CD1c-positive myeloid dendritic cell (primary cell): ENCODE results near the gene PTH2.
"Not testable (repeated sequence)": the region's sequence is repeated elsewhere in the genome, so short reads cannot be mapped to it uniquely, and the experiment has no call there.

ENCODE experiments used
- DNase-seq: peaks from one replicate; pipeline ENCODE4 v3.0.0-alpha.2; 2016; ENCODE audit errors: extremely low spot score

The PTH2 gene, protein sequence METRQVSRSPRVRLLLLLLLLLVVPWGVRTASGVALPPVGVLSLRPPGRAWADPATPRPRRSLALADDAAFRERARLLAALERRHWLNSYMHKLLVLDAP

DNA sequence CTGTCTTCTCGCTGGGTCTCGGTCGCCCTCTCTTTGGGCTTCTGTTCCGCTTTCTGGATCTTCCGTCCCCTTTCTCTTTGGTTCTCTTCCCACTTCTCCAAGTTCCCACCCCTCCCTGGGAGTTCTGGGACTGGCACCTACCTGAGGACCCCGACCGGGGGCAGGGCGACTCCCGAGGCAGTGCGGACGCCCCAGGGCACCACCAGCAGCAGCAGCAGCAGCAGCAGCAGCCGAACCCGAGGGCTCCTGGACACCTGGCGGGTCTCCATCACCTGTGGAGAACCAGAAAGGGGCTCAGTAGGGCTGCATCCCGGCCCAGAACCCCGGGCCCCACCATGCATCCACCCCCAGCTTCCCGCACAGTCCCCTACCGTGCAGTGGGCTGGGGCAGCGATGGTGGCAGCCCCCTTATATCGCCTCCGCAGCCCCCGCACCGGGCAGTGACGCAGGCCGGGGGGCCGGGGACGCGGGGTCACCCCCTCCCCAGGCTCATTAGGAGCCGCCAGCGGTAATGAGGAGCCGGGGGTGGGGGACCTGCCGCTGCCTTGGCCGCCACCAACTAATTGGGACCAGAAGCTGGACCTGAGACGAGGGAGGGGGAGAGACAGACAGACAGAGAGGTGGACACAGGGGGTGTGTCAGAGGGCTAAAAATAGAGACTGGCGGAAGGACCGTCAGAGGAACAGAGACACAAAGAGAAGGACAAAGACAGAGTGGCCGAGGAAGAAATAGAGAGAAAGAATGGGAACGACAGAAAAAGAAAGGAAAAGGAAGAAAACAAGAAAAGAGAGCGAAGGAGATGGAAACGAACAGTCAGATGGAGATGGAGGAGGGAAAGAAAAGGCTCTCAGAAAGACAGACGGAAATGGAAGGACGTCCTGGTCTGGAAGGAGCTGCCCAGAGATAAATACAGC, at the start of gene PTH2:
PTH2 (minus strand) TSS at position 371 of the 914 bp plus-strand sequence; CDS start at position 269, 102 bp downstream.
- peak; percentile 21 for DNase-seq

DNA sequence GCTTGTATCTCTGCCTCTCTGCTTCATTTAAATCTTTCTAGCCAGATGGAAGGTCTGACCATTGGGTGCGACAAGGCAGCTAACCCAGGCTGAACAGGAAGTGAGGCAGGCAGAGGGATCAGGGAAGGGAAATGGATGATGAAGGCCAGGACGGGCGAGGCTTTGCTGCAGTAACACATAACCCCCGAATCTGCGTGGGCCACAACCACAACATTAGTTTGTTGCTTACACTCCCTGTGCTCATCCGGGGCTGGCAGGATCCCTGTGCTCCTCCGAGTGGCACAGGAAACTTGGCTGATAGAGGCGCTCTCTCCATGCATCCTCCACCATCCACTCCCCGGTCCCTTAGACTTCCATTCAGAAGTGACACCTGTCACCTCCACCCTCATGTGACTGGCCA, 49.7 kb upstream of the PTH2 start:
- DNase-seq: no peak

DNA sequence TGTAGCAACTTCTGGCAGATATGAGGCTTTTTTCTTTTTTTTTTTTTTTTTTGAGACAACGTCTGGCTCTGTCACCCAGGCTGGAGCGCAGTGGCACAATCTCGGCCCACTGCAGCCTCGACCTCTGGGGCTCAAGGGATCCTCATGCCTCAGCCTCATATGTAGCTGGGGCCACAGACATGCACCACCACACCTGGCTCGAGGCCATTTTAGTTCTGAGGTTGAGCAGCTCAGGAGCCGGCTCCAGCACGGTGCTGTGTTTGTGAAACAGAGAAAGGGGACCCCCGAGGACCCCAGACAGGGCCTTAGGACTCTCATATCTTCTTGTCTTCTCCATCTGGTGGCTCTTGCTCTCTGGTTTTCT, 47.4 kb upstream of the PTH2 start:
- DNase-seq: no peak

DNA sequence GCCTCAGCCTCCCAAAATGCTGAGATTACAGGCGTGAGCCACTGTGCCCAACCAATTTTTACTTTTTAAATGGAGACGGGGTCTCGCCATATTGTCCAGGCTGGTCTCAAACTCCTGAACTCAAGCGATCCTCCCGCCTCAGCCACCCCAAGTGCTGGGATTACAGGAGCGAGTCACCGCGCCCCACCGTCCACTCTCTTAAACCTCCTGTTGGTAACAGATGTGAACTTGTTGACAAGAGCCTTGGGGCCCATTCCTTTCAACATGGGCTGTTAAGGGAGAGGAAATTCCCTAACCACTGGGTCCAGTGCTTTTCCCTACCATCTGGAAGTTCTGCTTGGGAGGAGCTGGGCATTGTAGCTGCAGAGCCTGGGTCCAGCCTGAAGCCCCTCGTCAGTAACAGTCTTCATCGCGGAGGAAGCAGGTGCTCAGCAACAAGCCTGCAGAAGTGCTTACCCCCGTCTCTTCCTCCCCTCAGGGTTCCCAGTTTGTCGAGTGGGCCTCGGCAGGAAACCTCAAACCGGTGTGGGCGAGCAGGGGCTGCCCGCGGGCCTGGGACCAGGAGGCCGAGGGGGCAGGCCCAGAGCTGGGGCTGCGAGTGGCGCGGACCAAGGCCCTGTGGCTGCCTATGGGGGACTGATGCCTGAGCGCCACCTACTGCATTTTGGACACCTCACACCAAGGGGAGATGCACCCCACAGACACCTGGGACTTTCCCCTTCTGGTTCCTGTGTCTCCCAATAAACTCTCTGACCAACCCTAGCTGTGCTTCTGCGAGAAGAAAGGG, 46.8 kb upstream of the PTH2 start:
- DNase-seq: peak; percentile 66

DNA sequence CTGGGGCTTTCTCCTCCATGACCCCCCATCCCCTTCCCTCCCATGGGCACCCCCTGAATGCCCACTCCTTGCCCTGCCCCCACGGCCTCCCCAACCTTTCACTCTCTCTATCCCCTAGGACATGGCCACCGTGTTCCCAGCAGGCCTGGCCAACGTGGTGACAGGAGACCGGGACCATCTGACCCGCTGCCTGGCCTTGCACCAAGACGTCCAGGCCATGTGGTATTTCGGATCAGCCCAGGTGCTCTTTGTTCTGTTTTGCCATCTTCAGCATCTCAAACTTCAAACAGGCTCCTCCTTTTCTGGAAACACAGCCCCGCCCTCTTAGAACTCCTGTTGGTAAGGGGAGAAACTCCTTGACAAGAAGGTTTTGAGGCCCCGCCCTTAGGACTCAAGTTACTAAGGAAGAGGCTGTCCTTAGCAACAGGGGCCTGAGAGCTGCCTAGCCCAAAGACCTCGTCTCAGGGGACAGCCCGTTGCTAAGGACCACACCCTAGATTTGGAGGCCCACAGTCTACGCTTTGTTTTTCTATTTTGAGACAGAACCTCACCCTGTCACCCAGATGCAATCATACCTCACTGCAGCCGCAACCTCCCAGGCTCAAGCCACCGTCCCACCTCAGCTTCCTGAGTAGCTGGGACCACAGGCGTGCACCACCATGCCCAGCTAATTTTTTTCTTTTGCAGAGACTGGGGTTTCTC, 45.7 kb upstream of the PTH2 start:
- peak; percentile 78 for DNase-seq

DNA sequence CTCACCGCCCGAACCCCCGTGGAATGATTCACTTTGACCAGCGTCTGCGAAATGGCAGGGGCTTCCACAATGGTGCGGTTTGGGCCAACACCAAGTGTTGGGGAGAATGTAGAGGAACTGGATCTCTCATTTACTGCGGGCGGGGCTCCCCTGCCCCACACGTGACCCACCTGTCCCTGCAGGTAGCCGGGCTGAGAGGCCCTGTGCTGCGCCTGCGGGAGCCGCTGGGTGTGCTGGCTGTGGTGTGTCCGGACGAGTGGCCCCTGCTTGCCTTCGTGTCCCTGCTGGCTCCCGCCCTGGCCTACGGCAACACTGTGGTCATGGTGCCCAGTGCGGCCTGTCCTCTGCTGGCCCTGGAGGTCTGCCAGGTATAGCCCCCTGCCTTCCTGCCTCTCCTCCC, 45.0 kb upstream of the PTH2 start:
- no peak for DNase-seq

DNA sequence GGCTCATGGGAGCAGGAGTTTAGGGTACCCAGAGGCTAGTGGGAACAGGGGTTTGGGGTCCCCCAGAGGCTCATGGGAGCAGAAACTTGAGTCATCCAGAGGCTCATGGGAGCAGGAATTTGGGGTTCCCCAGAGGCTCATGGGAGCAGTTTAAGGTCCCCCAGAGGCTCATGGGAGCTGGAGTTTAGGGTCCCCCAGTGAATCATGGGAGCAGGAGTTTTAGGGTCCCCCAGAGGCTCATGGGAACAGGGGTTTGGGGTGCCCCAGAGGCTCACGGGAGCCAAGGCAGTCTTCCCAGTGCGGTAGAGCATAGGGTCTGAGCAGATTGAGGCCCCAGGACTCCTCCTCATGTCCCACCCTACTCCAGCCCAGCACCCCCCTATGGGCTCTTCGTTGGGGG, 42.1 kb upstream of the PTH2 start:
- no peak for DNase-seq

DNA sequence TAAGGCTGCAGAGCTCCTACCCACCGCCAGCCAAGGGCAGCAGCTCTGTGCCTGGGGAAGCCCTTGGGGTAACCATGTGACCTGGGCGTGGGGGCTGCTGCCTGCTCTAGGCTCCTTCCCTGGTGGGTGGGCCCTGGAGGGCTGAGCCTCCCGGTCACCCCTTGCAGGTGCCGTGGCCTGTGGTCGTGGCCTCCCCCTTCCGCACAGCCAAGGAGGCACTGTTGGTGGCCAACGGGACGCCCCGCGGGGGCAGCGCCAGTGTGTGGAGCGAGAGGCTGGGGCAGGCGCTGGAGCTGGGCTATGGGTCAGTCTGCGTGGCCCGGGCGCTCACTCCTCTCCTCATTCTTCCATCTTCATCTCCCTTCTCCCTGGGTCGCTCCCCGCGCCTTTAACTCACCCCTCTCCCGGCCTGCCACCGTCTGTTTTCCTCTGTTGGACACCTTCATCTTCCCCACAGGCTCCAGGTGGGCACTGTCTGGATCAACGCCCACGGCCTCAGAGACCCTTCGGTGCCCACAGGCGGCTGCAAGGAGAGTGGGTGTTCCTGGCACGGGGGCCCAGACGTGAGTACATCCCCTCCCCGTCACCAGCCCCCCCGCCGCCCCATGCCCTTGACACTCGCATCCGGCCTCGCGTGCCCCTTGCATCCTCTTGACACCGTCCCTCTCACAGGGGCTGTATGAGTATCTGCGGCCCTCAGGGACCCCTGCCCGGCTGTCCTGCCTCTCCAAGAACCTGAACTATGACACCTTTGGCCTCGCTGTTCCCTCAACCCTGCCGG, 40.9 kb upstream of the PTH2 start:
- DNase-seq: no peak

DNA sequence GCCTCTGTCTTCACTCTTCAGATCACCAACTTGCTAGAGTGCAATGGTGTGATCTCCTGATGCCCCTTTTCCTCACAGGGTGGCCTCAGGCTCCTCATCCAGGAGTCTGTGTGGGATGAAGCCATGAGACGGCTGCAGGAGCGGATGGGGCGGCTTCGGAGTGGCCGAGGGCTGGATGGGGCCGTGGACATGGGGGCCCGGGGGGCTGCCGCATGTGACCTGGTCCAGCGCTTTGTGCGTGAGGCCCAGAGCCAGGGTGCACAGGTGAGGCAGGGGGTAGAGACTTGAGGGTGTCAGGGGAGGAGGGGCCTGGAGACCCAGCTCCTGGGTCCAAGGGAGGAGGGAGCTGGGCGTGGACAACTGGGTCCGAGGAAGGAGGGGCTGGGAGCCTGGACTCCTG, 39.3 kb upstream of the PTH2 start:
- DNase-seq: no peak

DNA sequence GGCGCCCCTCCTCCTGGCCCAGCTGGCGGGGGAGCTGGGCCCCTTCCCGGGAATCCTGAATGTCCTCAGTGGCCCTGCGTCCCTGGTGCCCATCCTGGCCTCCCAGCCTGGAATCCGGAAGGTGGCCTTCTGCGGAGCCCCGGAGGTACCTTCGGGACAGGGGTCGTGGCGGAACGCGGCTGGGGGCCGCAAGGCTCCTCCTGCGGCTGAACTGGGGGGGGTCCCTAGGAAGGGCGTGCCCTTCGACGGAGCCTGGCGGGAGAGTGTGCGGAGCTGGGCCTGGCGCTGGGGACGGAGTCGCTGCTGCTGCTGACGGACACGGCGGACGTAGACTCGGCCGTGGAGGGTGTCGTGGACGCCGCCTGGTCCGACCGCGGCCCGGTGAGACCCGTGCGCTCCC, 38.4 kb upstream of the PTH2 start:
- DNase-seq: no peak

DNA sequence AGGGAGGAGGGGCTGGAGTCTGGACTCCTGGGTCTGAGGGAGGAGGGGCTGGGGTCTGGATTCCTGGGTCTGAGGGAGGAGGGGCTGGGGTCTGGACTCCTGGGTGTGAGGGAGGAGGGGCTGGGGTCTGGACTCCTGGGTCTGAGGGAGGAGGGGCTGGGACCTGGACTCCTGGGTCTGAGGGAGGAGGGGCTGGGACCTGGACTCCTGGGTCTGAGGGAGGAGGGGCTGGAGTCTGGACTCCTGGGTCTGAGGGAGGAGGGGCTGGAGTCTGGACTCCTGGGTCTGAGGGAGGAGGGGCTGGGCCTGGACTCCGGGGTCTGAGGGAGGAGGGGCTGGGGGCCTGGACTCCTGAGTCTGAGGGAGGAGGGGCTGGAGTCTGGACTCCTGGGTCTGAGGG, 37.9 kb upstream of the PTH2 start:
- not testable (repeated sequence) for DNase-seq

DNA sequence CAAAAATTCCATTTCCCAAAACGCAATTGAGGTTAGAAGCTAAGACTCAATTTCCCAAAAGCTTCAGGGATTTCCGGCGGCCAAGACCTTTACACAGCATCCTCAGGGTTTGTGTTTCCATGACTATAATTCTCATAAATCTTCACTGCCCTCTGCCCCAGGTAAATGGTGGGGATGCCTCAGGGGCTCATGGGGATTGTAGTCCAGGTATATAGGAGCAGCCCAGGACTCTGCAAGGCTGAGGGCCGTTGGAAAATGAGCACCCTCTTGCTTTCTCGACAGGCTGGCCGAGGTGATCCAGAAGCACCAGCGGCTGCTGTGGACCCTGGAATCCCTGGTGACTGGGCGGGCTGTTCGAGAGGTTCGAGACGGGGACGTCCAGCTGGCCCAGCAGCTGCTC, 36.1 kb upstream of the PTH2 start:
- no peak for DNase-seq

DNA sequence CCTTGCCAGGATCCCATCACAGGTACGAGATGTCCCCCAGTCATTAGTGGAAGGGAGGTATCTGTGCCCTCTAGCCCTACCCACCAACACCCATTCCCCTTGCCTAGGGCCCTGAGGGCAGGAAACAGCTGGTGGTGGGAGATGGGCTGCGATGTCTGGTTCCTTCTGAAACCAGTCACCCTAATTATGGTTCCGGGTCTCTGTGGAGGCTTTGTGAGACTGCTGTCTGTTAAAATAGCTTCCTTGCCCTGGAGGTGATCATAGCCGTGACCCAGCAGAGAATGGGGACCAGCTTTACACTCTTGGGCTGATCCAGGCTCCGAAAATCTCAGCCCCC, 35.3 kb upstream of the PTH2 start:
- no peak for DNase-seq

DNA sequence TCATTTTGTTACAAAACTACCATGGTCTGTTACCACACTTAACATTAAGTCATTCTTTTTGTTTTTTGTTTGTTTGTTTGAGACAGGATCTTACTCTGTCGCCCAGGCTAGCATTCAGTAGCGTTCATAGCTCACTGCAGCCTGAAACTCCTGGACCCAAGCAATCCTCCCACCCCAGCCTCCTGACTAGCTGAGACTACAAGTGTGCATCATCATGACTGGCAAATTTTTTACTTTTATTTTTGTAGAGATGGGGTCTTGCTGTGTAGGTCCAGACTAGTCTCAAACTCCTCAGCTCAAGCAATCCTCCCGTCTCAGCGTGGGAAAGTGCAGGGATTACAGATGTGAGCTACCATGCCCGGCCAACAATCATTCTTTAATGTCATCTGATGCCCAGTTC, 33.1 kb upstream of the PTH2 start:
- DNase-seq: no peak

DNA sequence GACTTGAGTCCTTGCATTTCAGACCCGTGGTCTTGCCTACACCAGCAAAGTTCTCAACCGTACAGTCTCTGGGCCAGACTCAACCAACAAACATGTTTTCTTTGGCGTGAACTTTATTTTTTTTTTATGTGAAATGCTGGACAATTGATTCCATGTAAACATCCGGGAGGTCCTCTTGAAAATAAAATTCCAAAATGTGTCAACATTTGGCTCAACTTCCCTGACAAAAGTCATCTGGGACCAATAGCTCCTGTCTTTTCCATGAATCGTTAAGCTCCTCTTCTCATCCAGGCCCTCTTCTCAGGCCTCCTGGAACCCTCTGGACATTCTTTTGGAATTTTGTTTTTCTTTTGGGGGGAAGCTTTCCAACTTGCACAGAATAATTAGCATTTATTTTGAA, 32.5 kb upstream of the PTH2 start:
- DNase-seq: no peak

DNA sequence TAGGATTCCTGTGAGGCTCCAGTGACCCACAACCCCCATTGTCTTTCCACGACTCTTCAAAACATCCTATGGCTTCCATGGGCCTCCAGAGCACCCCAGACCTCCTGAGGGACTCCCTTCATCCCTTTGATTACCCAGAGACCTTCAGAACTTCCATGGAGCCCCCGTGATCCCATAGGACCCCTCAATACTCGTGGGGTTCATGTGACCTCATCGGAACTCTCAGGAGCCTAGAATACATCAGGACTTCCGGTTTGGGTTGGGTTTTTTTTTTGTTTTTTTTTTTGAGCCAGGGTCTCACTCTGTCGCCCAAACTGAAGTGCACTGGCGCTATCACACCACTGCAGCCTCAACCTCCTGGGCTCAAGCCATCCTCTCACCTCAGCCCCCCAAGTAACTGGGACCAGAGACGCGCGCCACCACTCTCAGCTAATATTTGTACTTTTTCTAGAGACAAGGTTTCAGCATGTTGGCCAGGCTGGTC, 30.6 kb upstream of the PTH2 start:
- DNase-seq: peak; percentile 13

DNA sequence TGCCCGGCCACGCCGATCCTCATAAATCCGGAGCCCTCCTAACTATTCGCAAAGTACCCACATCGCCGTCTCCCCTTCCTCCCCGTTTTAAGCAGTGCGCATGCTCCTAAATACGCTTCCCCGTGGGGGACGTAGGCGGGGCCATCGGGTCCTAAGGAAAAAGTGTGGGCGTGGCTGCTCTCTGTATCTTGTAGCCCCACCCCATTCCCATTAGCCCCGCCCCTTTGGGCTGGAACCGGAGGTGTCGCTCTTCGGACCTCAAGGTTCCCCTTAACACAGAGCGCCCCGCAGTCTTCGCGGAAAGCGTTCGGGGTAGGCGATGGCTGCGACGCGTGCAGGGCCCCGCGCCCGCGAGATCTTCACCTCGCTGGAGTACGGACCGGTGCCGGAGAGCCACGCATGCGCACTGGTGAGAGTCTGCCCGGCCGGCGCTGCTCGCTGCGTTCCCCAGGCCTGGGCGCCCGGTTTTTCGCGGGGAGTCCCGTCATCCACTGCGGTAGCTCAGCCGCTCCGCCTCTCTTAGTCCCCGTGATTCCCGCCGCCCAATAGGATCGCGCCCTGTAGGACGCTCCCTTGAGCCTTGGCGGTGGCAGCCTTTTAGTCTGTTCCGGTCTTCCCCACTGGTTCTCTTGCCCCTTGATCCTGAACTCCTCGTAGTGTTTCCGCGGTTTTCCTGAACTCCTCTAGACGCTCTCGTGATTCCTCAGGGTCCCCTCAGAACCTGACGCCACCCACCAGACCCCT, 29.9 kb upstream of the PTH2 start, which contains the start of gene ALDH16A1:
ALDH16A1 (plus strand) TSS at position 213 of the 744 bp plus-strand sequence; CDS start at position 320, 107 bp downstream.
- DNase-seq: peak; percentile 99

DNA sequence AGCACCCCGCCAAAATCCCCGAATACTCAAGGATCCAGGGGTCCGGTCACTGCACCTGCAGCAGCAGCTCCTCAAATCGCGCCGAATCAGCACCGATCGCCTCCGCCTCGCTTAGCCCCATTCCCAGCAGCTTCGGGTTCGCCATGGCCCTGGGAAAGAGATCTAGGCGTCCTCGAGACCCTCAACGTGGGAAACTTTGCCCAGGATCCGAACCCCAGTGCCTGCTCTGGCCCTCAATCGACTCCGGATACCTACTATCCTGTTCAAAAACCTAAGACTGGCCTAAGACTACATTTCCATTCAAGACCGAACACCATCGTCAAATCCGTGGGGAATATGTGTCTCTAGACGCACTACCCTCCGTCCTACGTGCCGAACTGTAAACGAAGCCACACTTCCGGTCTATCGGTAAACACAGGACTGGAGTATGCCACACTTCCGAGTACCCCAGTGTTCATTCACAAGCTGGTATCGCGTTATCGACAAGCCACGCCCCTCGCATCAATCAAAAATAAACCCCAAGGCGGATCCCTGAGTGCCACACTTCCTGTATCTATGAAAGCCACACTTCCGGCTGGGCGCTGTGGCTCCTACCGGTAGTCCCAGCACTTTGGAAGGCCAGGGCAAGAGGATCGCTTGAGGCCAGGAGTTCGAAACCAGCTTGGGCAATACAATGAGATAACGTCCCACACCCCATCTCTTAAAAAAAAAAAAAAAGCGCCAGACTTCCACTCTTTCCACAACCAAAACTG, 28.4 kb upstream of the PTH2 start, which contains the start of gene PIH1D1:
PIH1D1 (minus strand) TSS at position 385 of the 752 bp plus-strand sequence; CDS start at position 145, 240 bp downstream.
- peak; percentile 99 for DNase-seq

DNA sequence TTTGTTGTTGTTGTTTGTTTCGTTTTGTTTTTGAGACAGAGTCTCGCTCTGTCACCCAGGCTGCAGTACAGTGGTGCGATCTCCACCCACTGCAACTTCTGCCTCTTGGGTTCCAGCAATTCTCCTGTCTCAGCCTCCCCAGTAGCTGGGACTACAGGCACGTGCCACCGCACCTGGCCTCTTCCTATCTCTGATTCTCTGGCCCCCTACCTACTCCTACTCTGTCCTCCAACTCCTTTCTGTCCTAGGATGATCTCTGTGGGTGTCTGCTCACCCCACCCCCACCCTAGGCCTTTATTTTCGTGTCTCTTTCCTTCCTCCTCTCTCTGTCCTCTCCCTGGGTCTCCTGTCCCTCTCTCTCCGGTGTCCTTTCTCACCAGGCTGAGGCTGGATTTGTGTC, 27.2 kb upstream of the PTH2 start:
- DNase-seq: no peak

DNA sequence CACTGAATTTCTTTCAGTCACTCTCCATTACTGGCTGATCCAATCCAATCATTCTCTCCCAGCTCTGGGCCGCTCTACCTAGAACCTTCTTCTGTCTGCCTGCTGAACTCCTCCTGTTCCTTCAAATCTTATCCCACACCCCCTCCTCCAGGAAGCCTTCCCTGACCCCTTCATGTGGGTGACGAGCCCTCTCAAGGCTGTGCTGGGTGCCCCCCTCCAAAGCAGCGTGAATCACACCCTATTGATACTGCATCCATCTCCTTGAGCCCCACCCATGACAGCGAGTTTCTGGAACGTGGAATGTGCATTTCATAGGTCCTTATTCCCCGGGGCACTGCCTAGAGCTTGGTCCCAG, 25.2 kb upstream of the PTH2 start:
- no peak for DNase-seq
